SK-N-SH treated with all-trans-retinoic acid at 6 μM for 48 hours (cell line): ENCODE measurements around the gene BANP.

Experiments
- CREB5 ChIP-seq: fragments of 250-450 bp; sonication (Bioruptor Pico); IDR thresholded peaks from 2 replicates; pipeline ENCODE4 v1.5.1; 2020; ENCODE audit warnings: low read depth, mild to moderate bottlenecking, moderate library complexity
- CSDC2 ChIP-seq: fragments of 250-450 bp; sonication (Bioruptor Pico); IDR thresholded peaks from 2 replicates; pipeline ENCODE4 v1.5.0; 2020; ENCODE audit warnings: mild to moderate bottlenecking, moderate library complexity
- PATZ1 ChIP-seq: fragments of 250-450 bp; sonication (Bioruptor Pico); IDR thresholded peaks from 2 replicates; pipeline ENCODE4 v1.8.0; 2020; ENCODE audit warnings: mild to moderate bottlenecking, moderate library complexity, borderline replicate concordance
- PPARA ChIP-seq: fragments of 250-450 bp; sonication (Bioruptor Pico); IDR thresholded peaks from 2 replicates; pipeline ENCODE4 v1.5.0; 2020; ENCODE audit warnings: mild to moderate bottlenecking, borderline replicate concordance
- RARB ChIP-seq: fragments of 250-450 bp; sonication (Bioruptor Pico); IDR thresholded peaks from 2 replicates; pipeline ENCODE4 v1.8.0; 2021; ENCODE audit warnings: mild to moderate bottlenecking, moderate library complexity
- TCF4 ChIP-seq: fragments of 250-450 bp; sonication (Bioruptor Pico); IDR thresholded peaks from 2 replicates; pipeline ENCODE4 v1.8.0; 2021; ENCODE audit warnings: mild to moderate bottlenecking, moderate library complexity, borderline replicate concordance
- ZC3H10 ChIP-seq: fragments of 250-450 bp; sonication (Bioruptor Pico); IDR thresholded peaks from 2 replicates; pipeline ENCODE4 v1.5.1; 2021; ENCODE audit warnings: mild to moderate bottlenecking, moderate library complexity
- ZFP3 ChIP-seq: fragments of 250-450 bp; sonication (Bioruptor Pico); IDR thresholded peaks from 2 replicates; pipeline ENCODE4 v1.5.0; 2020; ENCODE audit warnings: mild to moderate bottlenecking, moderate library complexity
- ZFP30 ChIP-seq: fragments of 450-650 bp; formaldehyde crosslinking; IDR thresholded peaks from 2 replicates; pipeline ENCODE4 v1.5.0; 2022; ENCODE audit warnings: mild to moderate bottlenecking, moderate library complexity
- ZNF70 ChIP-seq: fragments of 450-650 bp; formaldehyde crosslinking; IDR thresholded peaks from 2 replicates; pipeline ENCODE4 v1.5.0; 2020; ENCODE audit warnings: mild to moderate bottlenecking, moderate library complexity

GRCh38 chr16:88088161-88088581 is 136.9 kb downstream of the BANP start:
- TF ChIP-seq ZC3H10 (CRISPR knock-in tag): no peak
- no peak for TF ChIP-seq ZFP30
- no peak for TF ChIP-seq PATZ1 (CRISPR knock-in tag)
- no peak for TF ChIP-seq PPARA
- TF ChIP-seq ZNF70 (CRISPR knock-in tag): no peak
- TF ChIP-seq RARB (CRISPR knock-in tag): no peak
- no peak for TF ChIP-seq CSDC2 (CRISPR knock-in tag)
- no peak for TF ChIP-seq CREB5 (CRISPR knock-in tag)
- TF ChIP-seq TCF4 (CRISPR knock-in tag): no peak
- no peak for TF ChIP-seq ZFP3 (CRISPR knock-in tag)
